NT2/D1 (cell line): ENCODE results near the gene RNF180.

ENCODE experiments used
- DNase-seq: peaks from one replicate; pipeline ENCODE4 v3.0.0-alpha.2; 2011; ENCODE audit warnings: low read depth, low spot score
- H3K27me3 ChIP-seq: 2 replicates; pipeline ENCODE4 v1.6.0; 2011; ENCODE audit warnings: mild to moderate bottlenecking; ENCODE audit not compliant: insufficient read length, insufficient read depth
- H3K36me3 ChIP-seq: 2 replicates; pipeline ENCODE4 v1.6.1; 2011; ENCODE audit warnings: mild to moderate bottlenecking, low read length, mixed read lengths; ENCODE audit not compliant: insufficient read depth, insufficient read length
- H3K4me1 ChIP-seq: 2 replicates; pipeline ENCODE4 v1.5.1; 2011; ENCODE audit not compliant: insufficient read depth, insufficient read length
- H3K4me3 ChIP-seq: 2 replicates; pipeline ENCODE4 v1.5.1; 2011; ENCODE audit warnings: low read depth; ENCODE audit not compliant: insufficient read length
- H3K9ac ChIP-seq: 2 replicates; pipeline ENCODE4 v1.6.0; 2011; ENCODE audit warnings: low read depth; ENCODE audit not compliant: insufficient read length
- H3K9me3 ChIP-seq: 2 replicates; pipeline ENCODE4 v1.5.1; 2011; ENCODE audit warnings: mild to moderate bottlenecking, low read length; ENCODE audit not compliant: insufficient read depth
- SUZ12 ChIP-seq: IDR thresholded peaks from 2 replicates; pipeline ENCODE4 v1.6.1; 2011; ENCODE audit not compliant: insufficient read length, insufficient read depth; ENCODE audit errors: extremely low read depth
- YY1 ChIP-seq: IDR thresholded peaks from 2 replicates; pipeline ENCODE4 v1.6.1; 2011; ENCODE audit not compliant: insufficient read length, insufficient read depth
- ZNF274 ChIP-seq: IDR thresholded peaks from 2 replicates; pipeline ENCODE4 v1.6.1; 2011; ENCODE audit warnings: mild to moderate bottlenecking, low read depth, low read length

RNF180 gene

DNA sequence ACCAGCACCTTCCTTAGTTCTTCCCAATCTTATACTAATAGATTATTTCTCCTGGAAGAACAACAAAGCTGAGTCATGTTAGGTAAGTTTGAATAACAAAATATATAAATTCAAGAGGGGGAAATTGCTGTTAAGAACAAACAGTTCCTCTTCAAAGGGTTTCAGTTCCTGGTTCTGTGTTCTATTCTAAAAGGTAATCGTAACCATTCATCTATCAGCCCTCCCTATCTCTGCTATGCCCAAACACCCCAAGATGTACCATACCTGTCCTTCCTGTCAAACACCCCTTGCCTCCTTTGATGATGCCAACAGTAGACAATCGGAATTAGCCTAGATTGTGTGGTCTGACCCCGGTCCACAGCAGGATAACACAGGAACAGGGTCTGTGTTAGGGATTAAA is 4.2 kb upstream of the RNF180 start:
- no peaks in the 10 kb centered on the region for H3K36me3 ChIP-seq
- H3K4me3 ChIP-seq, result no peak overlapping the region
- H3K27me3 ChIP-seq, result peaks cover 33% of the 10 kb centered on the region
- H3K4me1 ChIP-seq, result no peaks in the 10 kb centered on the region
- no peak for DNase-seq
- H3K9me3 ChIP-seq, result no peaks in the 10 kb centered on the region
- TF ChIP-seq SUZ12 (no peak), YY1 (no peak), ZNF274 (no peak)
- no peak overlapping the region for H3K9ac ChIP-seq

DNA sequence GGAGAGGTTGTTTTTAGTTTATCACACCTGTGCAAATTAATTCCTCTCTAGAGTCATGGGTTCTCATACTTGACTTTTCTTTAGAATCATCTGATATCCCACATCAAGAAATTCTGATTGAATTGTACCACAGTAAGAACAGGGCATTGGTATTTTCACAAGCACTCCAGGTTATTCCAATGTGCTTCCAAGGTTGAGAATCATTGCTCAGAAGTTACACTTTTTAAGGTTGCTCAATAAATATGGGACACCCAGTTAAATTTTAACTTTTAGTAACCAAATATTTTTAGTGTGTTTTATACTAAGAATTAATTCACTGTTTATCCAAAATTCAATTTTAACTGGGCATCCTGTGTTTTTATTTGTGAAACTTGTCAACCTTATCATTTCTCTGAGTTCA is 2.5 kb upstream of the RNF180 start:
- Histone ChIP-seq H3K36me3 (no peaks in the 10 kb centered on the region), H3K4me3 (no peak overlapping the region), H3K27me3 (peaks cover 40% of the 10 kb centered on the region), H3K9ac (no peak overlapping the region), H3K9me3 (no peaks in the 10 kb centered on the region), H3K4me1 (no peaks in the 10 kb centered on the region)
- TF ChIP-seq SUZ12 (no peak), ZNF274 (no peak), YY1 (no peak)
- no peak for DNase-seq

DNA sequence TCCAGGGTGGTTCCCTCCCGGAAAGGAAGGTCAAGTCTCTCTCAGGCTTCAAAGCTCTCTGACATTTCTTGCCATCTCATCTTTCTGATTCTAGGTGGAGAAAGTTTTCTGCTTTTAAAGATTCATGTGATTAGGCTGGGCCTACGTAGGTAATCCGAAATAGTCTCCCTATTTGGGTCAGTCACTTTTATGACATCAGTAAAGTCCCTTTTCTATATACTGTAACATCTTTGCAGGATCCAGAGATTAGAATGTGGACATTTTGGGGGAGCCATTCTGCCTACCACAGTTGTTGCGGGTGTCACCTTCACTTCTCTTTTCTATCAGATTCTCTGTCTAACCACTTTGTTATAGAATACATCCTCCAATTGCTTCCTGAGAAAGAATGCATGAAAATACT is 1.9 kb upstream of the RNF180 start:
- DNase-seq, result no peak
- H3K9me3 ChIP-seq, result no peaks in the 10 kb centered on the region
- H3K4me1 ChIP-seq, result no peaks in the 10 kb centered on the region
- H3K9ac ChIP-seq, result no peak overlapping the region
- H3K4me3 ChIP-seq, result no peak overlapping the region
- TF ChIP-seq ZNF274 (no peak), SUZ12 (no peak), YY1 (no peak)
- no peaks in the 10 kb centered on the region for H3K36me3 ChIP-seq
- peaks cover 40% of the 10 kb centered on the region for H3K27me3 ChIP-seq

DNA sequence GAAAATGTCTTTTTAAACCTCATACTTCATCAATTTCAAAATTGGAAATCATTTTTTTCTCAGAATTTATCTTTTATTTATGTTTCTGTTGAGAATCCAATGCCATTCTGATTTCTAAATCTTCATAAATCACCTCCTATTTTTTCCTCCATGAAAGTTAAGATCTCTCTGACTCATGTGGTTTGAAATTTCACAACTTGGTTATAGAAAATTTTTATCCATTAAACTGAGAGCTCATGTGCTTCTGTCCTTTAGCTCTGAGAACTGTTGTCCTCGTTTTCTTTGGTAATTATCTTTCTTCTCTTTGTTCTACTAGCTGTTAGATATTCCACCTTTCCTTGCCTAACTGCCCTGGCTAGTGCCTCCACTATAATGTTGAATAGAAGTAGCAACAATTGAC is 1.5 kb upstream of the RNF180 start:
- Histone ChIP-seq H3K4me3 (no peak overlapping the region), H3K4me1 (no peaks in the 10 kb centered on the region), H3K9ac (no peak overlapping the region), H3K36me3 (no peaks in the 10 kb centered on the region), H3K9me3 (no peaks in the 10 kb centered on the region), H3K27me3 (peaks cover 40% of the 10 kb centered on the region)
- no peak for TF ChIP-seq SUZ12
- TF ChIP-seq YY1, result no peak
- no peak for TF ChIP-seq ZNF274
- DNase-seq, result no peak

DNA sequence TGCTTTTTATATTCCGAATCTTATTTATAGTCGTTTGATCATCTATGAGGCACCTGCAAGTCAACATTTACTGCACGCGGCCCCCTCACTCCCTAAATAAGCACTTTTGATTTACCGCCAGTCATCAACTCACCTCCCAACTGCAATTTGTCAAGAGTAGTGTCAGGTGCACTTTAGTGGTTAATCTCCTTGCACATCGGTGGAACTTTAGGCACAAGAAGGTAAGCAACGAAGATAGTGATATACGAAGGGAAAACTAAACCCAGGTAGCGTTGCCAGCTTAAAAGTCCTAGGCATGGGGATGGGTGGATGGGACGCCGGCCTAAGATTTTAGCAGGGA is 513 bp upstream of the RNF180 start:
- Histone ChIP-seq H3K27me3 (peaks cover 40% of the 10 kb centered on the region), H3K9ac (no peak overlapping the region), H3K4me3 (peak overlapping the region; percentile 49), H3K4me1 (no peaks in the 10 kb centered on the region), H3K9me3 (no peaks in the 10 kb centered on the region), H3K36me3 (no peaks in the 10 kb centered on the region)
- TF ChIP-seq YY1 (no peak), SUZ12 (no peak), ZNF274 (no peak)
- no peak for DNase-seq

DNA sequence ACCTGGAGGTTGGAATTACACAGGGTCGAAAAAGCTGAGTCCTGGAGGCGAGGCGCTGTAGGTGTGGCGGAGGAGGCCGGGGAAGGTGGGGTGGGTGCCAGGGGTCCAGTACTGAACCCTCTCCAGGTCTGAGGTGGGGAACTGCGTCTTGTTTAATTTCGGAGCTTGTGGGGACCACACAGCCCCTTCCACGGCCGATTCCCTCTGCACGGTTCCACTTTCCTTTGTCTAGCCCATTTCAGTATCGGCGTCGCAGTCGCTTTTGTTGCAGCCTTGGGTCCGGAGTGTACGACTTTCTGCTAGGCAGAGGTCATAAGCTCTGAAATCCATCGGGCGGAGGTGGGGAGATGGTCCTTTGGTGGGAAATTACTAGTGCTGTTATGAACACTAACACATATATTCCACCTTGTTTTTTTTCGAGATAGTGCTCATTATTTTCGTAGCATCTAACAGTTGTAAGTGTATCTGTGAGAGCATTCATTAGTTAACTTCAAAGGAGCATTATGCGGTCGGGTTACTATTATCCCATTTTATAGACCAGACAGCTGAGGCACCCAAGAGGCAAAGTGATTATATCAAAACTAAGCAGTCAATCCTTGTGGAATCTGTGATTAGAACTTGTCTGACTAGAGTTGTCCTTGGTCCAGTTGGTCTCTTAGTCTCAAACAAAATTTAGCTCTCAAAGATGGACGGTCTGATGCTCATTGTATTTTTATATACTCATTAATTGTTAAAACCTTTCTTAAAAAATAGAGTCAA is 737 bp downstream of the RNF180 start:
- Histone ChIP-seq H3K9me3 (no peaks in the 10 kb centered on the region), H3K4me3 (peak overlapping the region; percentile 49), H3K9ac (peak overlapping the region; percentile 74), H3K4me1 (no peaks in the 10 kb centered on the region), H3K27me3 (peaks cover 40% of the 10 kb centered on the region), H3K36me3 (no peaks in the 10 kb centered on the region)
- TF ChIP-seq YY1, result no peak
- DNase-seq, result no peak

DNA sequence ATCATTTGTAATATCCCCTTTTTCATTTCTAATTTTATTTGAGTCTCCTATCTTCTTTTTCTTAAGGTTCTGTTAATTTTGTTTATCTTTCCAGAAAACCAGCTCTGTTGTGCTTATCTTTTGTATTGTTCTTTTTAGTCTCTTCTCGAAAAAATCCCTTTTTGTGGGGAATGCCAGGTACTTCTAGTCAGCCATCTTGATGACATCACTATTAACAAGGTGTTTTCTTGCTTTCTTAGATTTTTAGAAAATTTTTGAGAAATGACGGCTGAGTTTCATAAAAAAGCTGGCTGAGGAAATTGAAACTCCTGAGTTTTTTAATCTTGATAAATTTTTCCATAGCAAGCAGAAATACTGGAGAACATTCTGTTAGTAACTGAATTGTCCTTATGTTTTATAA is 10.7 kb downstream of the RNF180 start:
- TF ChIP-seq ZNF274 (no peak), YY1 (no peak), SUZ12 (no peak)

More for the DNA sequence above, 10.7 kb downstream of the RNF180 start:
- no peak overlapping the region for H3K4me3 ChIP-seq
- H3K27me3 ChIP-seq, result no peaks in the 10 kb centered on the region
- H3K36me3 ChIP-seq, result no peaks in the 10 kb centered on the region
- no peak for DNase-seq
- no peaks in the 10 kb centered on the region for H3K4me1 ChIP-seq
- no peak overlapping the region for H3K9ac ChIP-seq
- H3K9me3 ChIP-seq, result no peaks in the 10 kb centered on the region
